Measurements from ENCODE around the gene KSR1.

Gene KSR1

DNA sequence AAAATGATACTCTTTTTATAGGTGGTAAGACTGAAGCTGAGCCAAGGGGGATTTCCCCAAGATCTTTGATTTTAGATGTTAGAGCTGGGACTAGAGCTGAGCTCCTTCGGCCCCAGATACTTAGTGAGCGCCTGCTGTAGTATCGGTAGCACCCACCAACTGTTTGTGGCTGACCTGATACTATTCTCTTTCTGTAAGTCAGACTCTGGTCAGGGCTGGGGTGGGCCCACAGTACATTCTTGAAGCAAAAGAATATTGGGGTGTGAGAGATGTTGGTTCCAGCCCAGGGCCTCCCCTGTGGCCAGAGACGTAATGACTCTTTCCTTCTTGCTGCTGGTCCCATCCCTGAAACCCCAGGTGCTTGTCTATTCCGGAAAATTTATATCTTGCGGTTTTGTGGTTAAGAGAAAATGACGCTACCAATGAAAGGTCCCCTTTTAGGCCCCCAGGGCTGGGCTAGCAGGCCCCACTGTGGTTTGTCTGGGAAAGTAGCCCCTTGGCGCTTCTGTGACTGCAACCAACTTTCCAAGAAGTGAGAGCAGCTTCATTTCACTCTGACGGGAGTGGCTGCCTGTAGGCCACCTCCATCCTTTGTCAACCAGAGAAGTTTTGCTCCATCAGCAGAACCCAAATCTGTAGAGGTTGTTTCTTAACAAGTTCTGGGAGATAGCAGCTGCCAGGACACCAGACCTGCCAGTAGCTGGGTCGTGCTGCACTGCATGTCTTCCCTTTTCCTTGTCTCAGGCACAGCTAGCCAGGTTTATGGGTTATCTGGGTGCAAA lies 88.3 kb downstream of the KSR1 start:
- Histone ChIP-seq H4K8ac (ENCODE audit: low read depth, low read length) (no peak overlapping the region), H2BK120ac (ENCODE audit: low read depth, low read length) (no peak overlapping the region), H2AFZ (ENCODE audit: low read length) (no peak overlapping the region), H2BK5ac (ENCODE audit: low read length) (no peak overlapping the region), H3K23ac (ENCODE audit: low read depth, low read length, poor library complexity) (no peak overlapping the region), H3K4ac (ENCODE audit: low read length) (no peak overlapping the region), H3K36me3 (replicated peaks in 1 of 2; ENCODE audit: control insufficient read depth in 2 of 2, insufficient read depth in 2 of 2, low read length in 2 of 2) (no peaks in the 10 kb centered on the region), H3K4me3 (ENCODE audit: low read length in 2 of 2) (no peak overlapping the region), H3K79me1 (ENCODE audit: low read depth, low read length) (no peaks in the 10 kb centered on the region), H3K4me2 (ENCODE audit: insufficient read depth, low read length, poor library complexity, severe bottlenecking) (no peak overlapping the region), H2AK5ac (ENCODE audit: low read depth, low read length) (no peak overlapping the region), H3K27me3 (ENCODE audit: control insufficient read depth in 3 of 3, insufficient read depth in 3 of 3, low read depth in 1 of 3, low read length in 3 of 3) (no peaks in the 10 kb centered on the region), H2BK15ac (ENCODE audit: low read length) (no peak overlapping the region), H3K18ac (ENCODE audit: low read length) (no peak overlapping the region), H4K91ac (ENCODE audit: low read depth, low read length, poor library complexity) (no peak overlapping the region), H3K27ac (replicated peaks; ENCODE audit: low read length) (no peak overlapping the region), H3K9ac (ENCODE audit: low read depth, low read length, poor library complexity) (no peak overlapping the region), H2BK12ac (ENCODE audit: low read length) (no peak overlapping the region), H3K4me1 (ENCODE audit: control insufficient read depth in 2 of 2, insufficient read depth in 1 of 2, low read depth in 1 of 2, low read length in 2 of 2) (peaks cover 0 to 4% of the 10 kb centered on the region in 2 donors), H3K9me3 (replicated peaks in 1 of 2; ENCODE audit: control insufficient read depth in 2 of 2, insufficient read depth in 1 of 2, low read depth in 1 of 2, low read length in 2 of 2) (no peaks in the 10 kb centered on the region), H3K14ac (ENCODE audit: low read length) (no peak overlapping the region)
- no peak for DNase-seq (ENCODE audit: low spot score)
- no CpG with 5 or more reads among the region's 10 CpGs for WGBS, 2 donors (ENCODE audit: extremely low coverage in 2 of 2, insufficient read length in 2 of 2, insufficient replicate concordance in 1 of 2)

DNA sequence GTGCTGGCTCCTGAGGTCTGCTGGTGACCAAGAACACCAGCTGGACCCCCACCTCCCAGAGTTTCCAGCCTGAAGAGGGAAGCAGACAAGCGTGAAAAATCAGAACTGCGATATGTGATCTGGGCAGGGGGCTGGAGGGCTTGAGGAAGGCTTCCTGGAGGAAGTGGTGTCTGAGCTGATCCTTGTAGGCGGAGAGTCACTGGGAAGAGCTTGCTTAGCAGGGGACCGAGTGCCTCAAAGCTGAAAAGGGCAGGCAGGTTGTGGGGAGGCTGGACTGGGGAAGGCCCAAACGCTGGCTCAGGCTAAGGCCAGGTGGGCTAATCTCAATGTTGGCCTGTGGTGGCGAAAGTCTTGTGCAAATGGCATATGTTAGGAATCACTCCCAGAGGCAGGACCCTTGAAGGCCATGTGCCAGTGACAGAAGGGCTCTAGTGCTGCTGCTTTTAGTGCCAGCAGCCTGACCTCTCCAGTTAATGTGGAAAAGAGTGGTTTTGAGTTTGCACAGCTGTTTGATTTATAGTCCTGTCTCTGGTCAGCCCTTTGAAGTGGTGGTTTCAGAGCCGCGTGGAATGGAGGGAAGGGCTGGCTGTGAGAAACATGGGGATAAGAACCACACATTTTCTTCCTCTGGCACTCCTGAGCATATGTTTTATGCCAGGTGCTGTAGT lies 89.4 kb downstream of the KSR1 start:
- Histone ChIP-seq H3K4me3 (ENCODE audit: low read length in 2 of 2) (no peak overlapping the region), H3K14ac (ENCODE audit: low read length) (no peak overlapping the region), H3K27me3 (ENCODE audit: control insufficient read depth in 3 of 3, insufficient read depth in 3 of 3, low read depth in 1 of 3, low read length in 3 of 3) (no peaks in the 10 kb centered on the region), H3K36me3 (replicated peaks in 1 of 2; ENCODE audit: control insufficient read depth in 2 of 2, insufficient read depth in 2 of 2, low read length in 2 of 2) (no peaks in the 10 kb centered on the region), H2BK5ac (ENCODE audit: low read length) (no peak overlapping the region), H3K4me2 (ENCODE audit: insufficient read depth, low read length, poor library complexity, severe bottlenecking) (no peak overlapping the region), H3K79me1 (ENCODE audit: low read depth, low read length) (no peaks in the 10 kb centered on the region), H2AFZ (ENCODE audit: low read length) (no peak overlapping the region), H4K8ac (ENCODE audit: low read depth, low read length) (no peak overlapping the region), H3K9me3 (replicated peaks in 1 of 2; ENCODE audit: control insufficient read depth in 2 of 2, insufficient read depth in 1 of 2, low read depth in 1 of 2, low read length in 2 of 2) (no peaks in the 10 kb centered on the region), H3K23ac (ENCODE audit: low read depth, low read length, poor library complexity) (no peak overlapping the region), H3K27ac (replicated peaks; ENCODE audit: low read length) (no peak overlapping the region), H3K18ac (ENCODE audit: low read length) (no peak overlapping the region), H4K91ac (ENCODE audit: low read depth, low read length, poor library complexity) (no peak overlapping the region), H2AK5ac (ENCODE audit: low read depth, low read length) (no peak overlapping the region), H2BK15ac (ENCODE audit: low read length) (no peak overlapping the region), H3K9ac (ENCODE audit: low read depth, low read length, poor library complexity) (no peak overlapping the region), H2BK120ac (ENCODE audit: low read depth, low read length) (no peak overlapping the region), H3K4me1 (ENCODE audit: control insufficient read depth in 2 of 2, insufficient read depth in 1 of 2, low read depth in 1 of 2, low read length in 2 of 2) (peaks cover 0 to 5% of the 10 kb centered on the region in 2 donors), H2BK12ac (ENCODE audit: low read length) (no peak overlapping the region), H3K4ac (ENCODE audit: low read length) (no peak overlapping the region)
- no CpG with 5 or more reads among the region's 8 CpGs for WGBS, 2 donors (ENCODE audit: extremely low coverage in 2 of 2, insufficient read length in 2 of 2, insufficient replicate concordance in 1 of 2)
- DNase-seq (ENCODE audit: low spot score): no peak

DNA sequence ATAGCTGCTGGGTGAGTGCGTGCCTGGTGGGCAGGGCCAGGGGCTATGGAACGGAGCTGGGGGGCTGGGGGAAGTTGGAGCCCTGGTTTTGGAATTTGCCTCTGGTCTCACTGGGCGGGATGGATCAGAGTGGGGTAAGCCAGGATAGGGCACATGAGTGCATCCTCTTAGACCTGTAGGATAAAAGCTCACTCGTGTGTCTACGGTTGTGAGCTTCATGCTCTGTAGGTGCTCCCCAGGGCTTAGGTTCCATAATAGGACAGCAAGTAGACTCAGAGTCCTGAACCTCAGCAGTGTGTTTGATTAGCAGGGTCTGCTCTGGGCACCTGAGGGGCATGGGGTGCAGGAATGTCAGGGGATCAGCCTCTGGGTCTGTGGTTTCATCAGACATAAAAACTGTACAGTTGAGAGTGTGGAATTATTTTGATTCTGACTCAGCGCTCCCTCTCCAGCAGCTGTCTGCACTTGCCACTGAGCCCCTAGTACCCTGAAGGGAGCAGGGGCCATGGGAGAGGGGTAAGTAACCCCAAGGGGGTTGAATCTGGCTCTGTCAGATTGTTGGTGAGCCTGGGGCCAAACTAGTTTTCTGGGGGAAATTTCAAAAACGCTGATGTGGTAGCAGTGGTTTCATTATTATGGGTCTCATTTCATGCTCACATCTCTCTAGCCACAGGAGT lies 90.5 kb downstream of the KSR1 start:
- Histone ChIP-seq H3K4me2 (ENCODE audit: insufficient read depth, low read length, poor library complexity, severe bottlenecking) (no peak overlapping the region), H3K36me3 (replicated peaks in 1 of 2; ENCODE audit: control insufficient read depth in 2 of 2, insufficient read depth in 2 of 2, low read length in 2 of 2) (no peaks in the 10 kb centered on the region), H3K27me3 (ENCODE audit: control insufficient read depth in 3 of 3, insufficient read depth in 3 of 3, low read depth in 1 of 3, low read length in 3 of 3) (no peaks in the 10 kb centered on the region), H2AK5ac (ENCODE audit: low read depth, low read length) (no peak overlapping the region), H2BK15ac (ENCODE audit: low read length) (no peak overlapping the region), H3K79me1 (ENCODE audit: low read depth, low read length) (no peaks in the 10 kb centered on the region), H3K27ac (replicated peaks; ENCODE audit: low read length) (no peak overlapping the region), H4K91ac (ENCODE audit: low read depth, low read length, poor library complexity) (no peak overlapping the region), H3K9ac (ENCODE audit: low read depth, low read length, poor library complexity) (peak overlapping the region; percentile 14), H2BK5ac (ENCODE audit: low read length) (no peak overlapping the region), H2BK12ac (ENCODE audit: low read length) (no peak overlapping the region), H2BK120ac (ENCODE audit: low read depth, low read length) (no peak overlapping the region), H3K4me3 (ENCODE audit: low read length in 2 of 2) (no peak overlapping the region), H3K23ac (ENCODE audit: low read depth, low read length, poor library complexity) (no peak overlapping the region), H3K14ac (ENCODE audit: low read length) (no peak overlapping the region), H3K4me1 (ENCODE audit: control insufficient read depth in 2 of 2, insufficient read depth in 1 of 2, low read depth in 1 of 2, low read length in 2 of 2) (peaks cover 0 to 5% of the 10 kb centered on the region in 2 donors), H3K4ac (ENCODE audit: low read length) (no peak overlapping the region), H2AFZ (ENCODE audit: low read length) (no peak overlapping the region), H3K18ac (ENCODE audit: low read length) (peak overlapping the region; percentile 21), H3K9me3 (replicated peaks in 1 of 2; ENCODE audit: control insufficient read depth in 2 of 2, insufficient read depth in 1 of 2, low read depth in 1 of 2, low read length in 2 of 2) (no peaks in the 10 kb centered on the region), H4K8ac (ENCODE audit: low read depth, low read length) (no peak overlapping the region)
- WGBS, 2 donors (ENCODE audit: extremely low coverage in 2 of 2, insufficient read length in 2 of 2, insufficient replicate concordance in 1 of 2): no CpG with 5 or more reads among the region's 7 CpGs
- no peak for DNase-seq (ENCODE audit: low spot score)

DNA sequence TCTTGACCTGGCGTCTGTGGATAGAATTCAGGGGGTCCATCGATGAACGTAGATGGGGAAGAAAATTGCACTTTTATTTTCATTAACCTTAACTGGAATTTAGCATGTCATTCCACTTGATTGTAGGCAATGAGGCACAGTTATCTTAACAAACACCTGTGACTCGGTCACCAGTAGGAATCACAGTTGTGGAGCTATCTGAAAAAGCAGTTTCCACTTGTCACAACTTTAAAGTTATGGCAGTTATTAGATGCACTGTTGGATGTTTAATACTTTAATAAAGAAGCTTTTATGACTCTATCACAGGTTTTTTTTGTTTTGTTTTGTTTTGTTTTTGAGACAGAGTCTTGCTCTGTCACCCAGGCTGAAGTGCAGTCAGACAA lies 91.0 kb downstream of the KSR1 start:
- H2BK15ac ChIP-seq (ENCODE audit: low read length): no peak overlapping the region
- H4K91ac ChIP-seq (ENCODE audit: low read depth, low read length, poor library complexity): no peak overlapping the region
- no peak overlapping the region for H3K9ac ChIP-seq (ENCODE audit: low read depth, low read length, poor library complexity)
- no peak overlapping the region for H2BK5ac ChIP-seq (ENCODE audit: low read length)
- H3K4me3 ChIP-seq (ENCODE audit: low read length in 2 of 2): no peak overlapping the region
- no peak overlapping the region for H2AK5ac ChIP-seq (ENCODE audit: low read depth, low read length)
- H3K27ac ChIP-seq (replicated peaks; ENCODE audit: low read length): no peak overlapping the region
- no peaks in the 10 kb centered on the region for H3K36me3 ChIP-seq (replicated peaks in 1 of 2; ENCODE audit: control insufficient read depth in 2 of 2, insufficient read depth in 2 of 2, low read length in 2 of 2)
- no peak overlapping the region for H3K4ac ChIP-seq (ENCODE audit: low read length)
- H2BK12ac ChIP-seq (ENCODE audit: low read length): no peak overlapping the region
- no peak overlapping the region for H4K8ac ChIP-seq (ENCODE audit: low read depth, low read length)
- no peak for DNase-seq (ENCODE audit: low spot score)
- H3K4me1 ChIP-seq (ENCODE audit: control insufficient read depth in 2 of 2, insufficient read depth in 1 of 2, low read depth in 1 of 2, low read length in 2 of 2): peaks cover 0 to 5% of the 10 kb centered on the region in 2 donors
- no peak overlapping the region for H3K18ac ChIP-seq (ENCODE audit: low read length)
- no CpG with 5 or more reads among the region's 4 CpGs for WGBS, 2 donors (ENCODE audit: extremely low coverage in 2 of 2, insufficient read length in 2 of 2, insufficient replicate concordance in 1 of 2)
- H3K23ac ChIP-seq (ENCODE audit: low read depth, low read length, poor library complexity): no peak overlapping the region
- H3K9me3 ChIP-seq (replicated peaks in 1 of 2; ENCODE audit: control insufficient read depth in 2 of 2, insufficient read depth in 1 of 2, low read depth in 1 of 2, low read length in 2 of 2): no peaks in the 10 kb centered on the region
- H3K4me2 ChIP-seq (ENCODE audit: insufficient read depth, low read length, poor library complexity, severe bottlenecking): no peak overlapping the region
- H3K14ac ChIP-seq (ENCODE audit: low read length): no peak overlapping the region
- H3K27me3 ChIP-seq (ENCODE audit: control insufficient read depth in 3 of 3, insufficient read depth in 3 of 3, low read depth in 1 of 3, low read length in 3 of 3): no peaks in the 10 kb centered on the region
- H2BK120ac ChIP-seq (ENCODE audit: low read depth, low read length): no peak overlapping the region
- H2AFZ ChIP-seq (ENCODE audit: low read length): no peak overlapping the region
- H3K79me1 ChIP-seq (ENCODE audit: low read depth, low read length): no peaks in the 10 kb centered on the region
